ENCODE data around the gene PPT1.

Gene PPT1

DNA sequence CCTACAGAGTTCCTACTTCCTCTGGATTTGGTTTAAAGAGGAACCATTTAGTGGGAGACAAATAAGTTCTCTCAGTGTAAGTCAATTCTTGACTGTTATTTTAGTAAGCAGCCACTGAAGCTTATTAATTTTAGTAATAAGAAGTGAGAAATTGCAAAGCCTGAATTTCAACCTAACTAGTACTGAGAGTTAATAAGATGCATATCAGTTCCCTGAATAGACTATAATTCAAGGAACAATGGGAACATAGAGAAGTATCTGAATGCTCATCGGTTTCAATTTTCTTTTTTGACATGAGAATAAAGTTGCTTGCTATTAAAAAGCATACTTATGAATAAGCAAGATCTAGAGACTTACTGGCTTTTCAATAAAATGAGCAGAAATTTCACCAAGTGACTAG is 8.0 kb upstream of the PPT1 start:
- TF ChIP-seq SIN3A (IDR thresholded peaks at IDR 0.05; ENCODE audit: borderline replicate concordance, insufficient read depth, low read length) (no peak), FOXP2 (optimal IDR thresholded peaks at IDR 0.05; ENCODE audit: borderline replicate concordance, extremely low read depth, extremely low read length, insufficient read depth) (no peak), TAF1 (IDR thresholded peaks at IDR 0.05; ENCODE audit: borderline replicate concordance, insufficient read depth, low read length) (no peak), POLR2AphosphoS5 (IDR thresholded peaks at IDR 0.05; ENCODE audit: low read depth, low read length) (no peak)
- TF ChIP-seq, protein P1, sequence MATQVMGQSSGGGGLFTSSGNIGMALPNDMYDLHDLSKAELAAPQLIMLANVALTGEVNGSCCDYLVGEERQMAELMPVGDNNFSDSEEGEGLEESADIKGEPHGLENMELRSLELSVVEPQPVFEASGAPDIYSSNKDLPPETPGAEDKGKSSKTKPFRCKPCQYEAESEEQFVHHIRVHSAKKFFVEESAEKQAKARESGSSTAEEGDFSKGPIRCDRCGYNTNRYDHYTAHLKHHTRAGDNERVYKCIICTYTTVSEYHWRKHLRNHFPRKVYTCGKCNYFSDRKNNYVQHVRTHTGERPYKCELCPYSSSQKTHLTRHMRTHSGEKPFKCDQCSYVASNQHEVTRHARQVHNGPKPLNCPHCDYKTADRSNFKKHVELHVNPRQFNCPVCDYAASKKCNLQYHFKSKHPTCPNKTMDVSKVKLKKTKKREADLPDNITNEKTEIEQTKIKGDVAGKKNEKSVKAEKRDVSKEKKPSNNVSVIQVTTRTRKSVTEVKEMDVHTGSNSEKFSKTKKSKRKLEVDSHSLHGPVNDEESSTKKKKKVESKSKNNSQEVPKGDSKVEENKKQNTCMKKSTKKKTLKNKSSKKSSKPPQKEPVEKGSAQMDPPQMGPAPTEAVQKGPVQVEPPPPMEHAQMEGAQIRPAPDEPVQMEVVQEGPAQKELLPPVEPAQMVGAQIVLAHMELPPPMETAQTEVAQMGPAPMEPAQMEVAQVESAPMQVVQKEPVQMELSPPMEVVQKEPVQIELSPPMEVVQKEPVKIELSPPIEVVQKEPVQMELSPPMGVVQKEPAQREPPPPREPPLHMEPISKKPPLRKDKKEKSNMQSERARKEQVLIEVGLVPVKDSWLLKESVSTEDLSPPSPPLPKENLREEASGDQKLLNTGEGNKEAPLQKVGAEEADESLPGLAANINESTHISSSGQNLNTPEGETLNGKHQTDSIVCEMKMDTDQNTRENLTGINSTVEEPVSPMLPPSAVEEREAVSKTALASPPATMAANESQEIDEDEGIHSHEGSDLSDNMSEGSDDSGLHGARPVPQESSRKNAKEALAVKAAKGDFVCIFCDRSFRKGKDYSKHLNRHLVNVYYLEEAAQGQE (IDR thresholded peaks at IDR 0.05; ENCODE audit: insufficient read depth in 1 of 2, low read depth in 2 of 2, low read length in 2 of 2), result no peak

- no peak for TF ChIP-seq TAF1 (IDR thresholded peaks at IDR 0.05; ENCODE audit: borderline replicate concordance, insufficient read depth, low read length)
- no peak for TF ChIP-seq POLR2AphosphoS5 (IDR thresholded peaks at IDR 0.05; ENCODE audit: low read depth, low read length)
- TF ChIP-seq, protein P1 (IDR thresholded peaks at IDR 0.05; ENCODE audit: insufficient read depth in 1 of 2, low read depth in 2 of 2, low read length in 2 of 2), result no peak
- TF ChIP-seq FOXP2 (optimal IDR thresholded peaks at IDR 0.05; ENCODE audit: borderline replicate concordance, extremely low read depth, extremely low read length, insufficient read depth), result no peak
- no peak for TF ChIP-seq SIN3A (IDR thresholded peaks at IDR 0.05; ENCODE audit: borderline replicate concordance, insufficient read depth, low read length)
Measured at GRCh38 chr1:40102896-40103295, 5.8 kb upstream of the PPT1 start.

GRCh38 chr1:40102038-40102437 is 5.0 kb upstream of the PPT1 start:
- TF ChIP-seq TAF1 (IDR thresholded peaks at IDR 0.05; ENCODE audit: borderline replicate concordance, insufficient read depth, low read length), result no peak
- TF ChIP-seq SIN3A (IDR thresholded peaks at IDR 0.05; ENCODE audit: borderline replicate concordance, insufficient read depth, low read length), result no peak
- TF ChIP-seq, protein P1 (IDR thresholded peaks at IDR 0.05; ENCODE audit: insufficient read depth in 1 of 2, low read depth in 2 of 2, low read length in 2 of 2), result no peak
- TF ChIP-seq POLR2AphosphoS5 (IDR thresholded peaks at IDR 0.05; ENCODE audit: low read depth, low read length), result no peak
- no peak for TF ChIP-seq FOXP2 (optimal IDR thresholded peaks at IDR 0.05; ENCODE audit: borderline replicate concordance, extremely low read depth, extremely low read length, insufficient read depth)

DNA sequence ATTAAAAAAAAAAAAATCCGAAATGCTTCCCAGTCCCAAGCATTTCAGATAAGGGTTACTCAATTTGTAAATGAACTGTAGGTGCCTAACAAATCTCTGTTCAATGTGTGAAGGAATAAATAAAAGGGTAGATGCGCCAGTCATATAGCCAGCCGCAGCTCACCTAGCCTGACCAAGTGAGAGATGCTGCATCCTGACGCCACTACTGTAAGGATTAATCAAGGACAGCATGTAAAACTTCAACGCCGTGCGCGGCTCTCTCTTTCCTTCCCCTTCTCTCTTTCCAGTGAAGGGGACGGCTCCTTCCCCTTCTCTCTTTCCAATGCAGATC is 441 bp downstream of the PPT1 start:
- TF ChIP-seq POLR2AphosphoS5 (IDR thresholded peaks at IDR 0.05; ENCODE audit: low read depth, low read length) (no peak), TAF1 (IDR thresholded peaks at IDR 0.05; ENCODE audit: borderline replicate concordance, insufficient read depth, low read length) (no peak), FOXP2 (optimal IDR thresholded peaks at IDR 0.05; ENCODE audit: borderline replicate concordance, extremely low read depth, extremely low read length, insufficient read depth) (no peak), SIN3A (IDR thresholded peaks at IDR 0.05; ENCODE audit: borderline replicate concordance, insufficient read depth, low read length) (no peak)
- TF ChIP-seq, protein P1 (IDR thresholded peaks at IDR 0.05; ENCODE audit: insufficient read depth in 1 of 2, low read depth in 2 of 2, low read length in 2 of 2), result no peak

- TF ChIP-seq FOXP2 (optimal IDR thresholded peaks at IDR 0.05; ENCODE audit: borderline replicate concordance, extremely low read depth, extremely low read length, insufficient read depth) (no peak), TAF1 (IDR thresholded peaks at IDR 0.05; ENCODE audit: borderline replicate concordance, insufficient read depth, low read length) (no peak), POLR2AphosphoS5 (IDR thresholded peaks at IDR 0.05; ENCODE audit: low read depth, low read length) (no peak), SIN3A (IDR thresholded peaks at IDR 0.05; ENCODE audit: borderline replicate concordance, insufficient read depth, low read length) (no peak)
- TF ChIP-seq, protein P1 (IDR thresholded peaks at IDR 0.05; ENCODE audit: insufficient read depth in 1 of 2, low read depth in 2 of 2, low read length in 2 of 2), result no peak
Measured at GRCh38 chr1:40095806-40096205, 1.2 kb downstream of the PPT1 start.

All from PFSK-1 (cell line).